NCI-H226 (cell line): ENCODE results near the gene SAA4.
A peak's percentile ranks its signal among the peaks of the same experiment; 100 is the strongest.
"Not testable (repeated sequence)": the region's sequence is repeated elsewhere in the genome, so short reads cannot be mapped to it uniquely, and the experiment has no call there.

ENCODE experiments used
- DNase-seq: peaks from one replicate; pipeline ENCODE4 v3.0.0-alpha.2; 2015

Gene SAA4

GRCh38 chr11:18246379-18247190 is 10.0 kb upstream of the SAA4 start:
- not testable (repeated sequence) for DNase-seq

DNA sequence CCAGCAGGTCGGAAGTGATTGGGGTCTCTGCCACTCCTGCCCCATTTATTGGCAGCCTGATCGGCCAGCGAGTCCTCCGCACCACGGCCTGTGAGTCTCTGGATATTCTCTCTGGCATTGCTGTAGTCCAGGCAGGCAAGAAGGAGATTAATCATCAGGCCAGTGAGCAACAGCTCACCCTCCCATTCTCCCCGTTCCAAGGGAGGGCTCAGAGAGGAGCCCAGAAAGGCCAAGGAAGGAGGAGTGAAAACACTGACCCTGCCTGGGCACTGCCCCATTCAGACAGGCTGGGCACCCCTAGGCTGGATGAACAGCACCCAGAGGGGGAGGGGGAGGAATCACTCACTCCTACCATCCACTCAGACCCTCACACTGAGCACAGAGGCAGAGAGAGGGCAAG is 8.8 kb upstream of the SAA4 start:
- peak; percentile 62 for DNase-seq

DNA sequence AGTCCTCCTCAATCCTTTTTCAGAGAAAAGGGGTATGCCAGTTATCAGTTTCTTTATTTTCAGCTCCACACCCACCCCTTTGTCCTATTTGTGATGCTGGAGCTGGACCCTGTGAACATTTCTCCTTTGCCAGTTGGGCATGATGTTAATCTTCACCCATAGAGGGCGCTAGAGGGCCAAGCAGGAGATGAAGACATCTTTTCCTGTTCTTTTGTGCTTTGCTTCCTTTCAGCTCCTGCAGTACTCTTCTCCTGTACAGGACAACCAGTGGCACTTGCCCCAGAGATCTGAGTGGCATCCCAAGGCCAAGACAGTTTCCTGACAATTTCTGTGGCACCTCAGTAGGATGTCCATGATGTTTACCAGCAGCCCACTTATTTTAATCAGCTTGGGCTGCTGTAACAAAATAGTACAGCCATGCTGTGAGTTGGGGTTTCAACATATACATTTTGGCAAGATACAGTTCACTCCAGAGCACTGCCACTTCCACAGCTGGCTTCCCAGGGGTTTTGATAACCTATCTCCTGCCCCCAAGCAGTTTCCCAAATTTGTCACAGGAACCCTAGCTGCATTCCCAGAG is 7.3 kb upstream of the SAA4 start:
- peak; percentile 40 for DNase-seq

DNA sequence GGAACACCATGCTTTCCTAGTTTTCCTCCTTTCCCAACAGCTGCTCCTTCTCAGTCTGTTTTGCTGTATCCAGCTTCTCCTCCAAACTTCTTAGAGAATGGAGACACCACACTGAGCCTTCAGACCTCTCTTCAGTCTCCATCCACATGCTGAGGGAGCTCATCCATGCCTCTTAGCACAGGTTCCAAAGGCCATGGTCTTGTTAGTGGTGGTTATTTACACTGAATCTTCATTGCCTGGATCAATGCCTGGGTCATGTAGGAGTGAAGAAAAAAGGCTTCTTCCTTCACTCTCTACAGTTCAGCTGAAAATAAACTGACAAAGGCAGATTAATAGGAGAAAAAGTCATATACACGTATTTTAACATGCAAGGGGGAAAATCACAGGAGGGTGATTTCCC is 3.1 kb upstream of the SAA4 start:
- DNase-seq: no peak

DNA sequence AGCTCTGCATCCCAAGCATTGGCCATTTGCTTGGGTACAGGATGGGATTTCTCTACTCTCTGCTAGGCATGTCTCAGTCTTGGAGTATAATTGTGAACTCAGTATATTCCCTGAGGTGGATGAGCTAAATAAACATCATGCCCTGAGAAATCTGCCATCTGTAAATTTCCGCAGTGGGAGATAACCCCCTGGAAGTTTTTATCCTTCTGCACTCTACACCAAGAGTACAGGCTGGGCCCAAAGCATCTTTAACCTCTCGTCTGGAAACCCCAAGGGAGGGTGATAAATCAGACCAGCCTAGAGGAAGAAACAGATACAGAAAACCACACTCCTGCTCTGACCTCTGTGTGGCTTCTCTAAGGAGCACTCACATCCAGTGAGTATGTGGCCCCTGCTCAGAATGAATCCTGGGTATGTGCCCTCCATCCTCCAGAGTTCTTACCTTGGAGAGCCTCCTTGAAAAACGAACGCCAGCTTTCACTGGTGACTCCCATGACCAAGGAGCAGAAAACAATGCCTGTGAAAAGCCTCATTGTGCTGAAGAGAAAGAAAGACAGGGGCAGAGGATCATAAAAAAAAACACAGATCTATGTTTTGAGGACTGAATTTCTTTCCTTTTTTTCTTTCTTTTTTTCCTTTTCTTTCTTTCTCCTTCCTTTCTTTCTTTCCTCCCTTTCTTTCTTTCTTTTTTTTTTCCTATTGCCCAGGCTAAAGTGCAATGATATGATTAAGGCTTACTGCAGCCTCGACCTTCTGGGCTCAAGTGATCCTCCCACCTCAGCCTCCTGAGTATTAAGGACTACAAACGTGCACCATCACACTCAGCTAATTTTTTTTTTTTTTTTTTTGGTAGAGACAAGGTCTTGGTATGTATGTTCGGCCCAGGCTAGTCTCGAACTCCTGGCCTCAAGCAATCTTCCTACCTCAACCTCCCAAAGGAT is 938 bp downstream of the SAA4 start:
- no peak for DNase-seq

DNA sequence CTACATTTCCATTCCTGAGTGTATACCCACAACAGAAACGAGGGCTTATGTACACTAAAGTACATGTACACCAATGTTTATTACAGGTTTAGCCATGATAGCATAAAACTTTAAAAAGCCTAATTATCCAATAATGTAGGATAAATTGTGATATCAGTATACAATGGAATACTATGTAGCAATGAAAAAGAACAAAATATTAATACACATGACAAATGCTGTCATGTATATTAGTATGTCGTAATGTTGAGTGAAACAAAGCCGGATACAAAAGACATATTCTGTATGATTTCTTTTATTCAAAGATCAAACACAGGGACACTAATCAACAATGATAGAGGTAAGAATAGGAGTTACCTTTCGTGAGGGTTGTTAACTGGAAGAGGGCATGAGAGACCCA is 2.7 kb downstream of the SAA4 start:
- DNase-seq: no peak

DNA sequence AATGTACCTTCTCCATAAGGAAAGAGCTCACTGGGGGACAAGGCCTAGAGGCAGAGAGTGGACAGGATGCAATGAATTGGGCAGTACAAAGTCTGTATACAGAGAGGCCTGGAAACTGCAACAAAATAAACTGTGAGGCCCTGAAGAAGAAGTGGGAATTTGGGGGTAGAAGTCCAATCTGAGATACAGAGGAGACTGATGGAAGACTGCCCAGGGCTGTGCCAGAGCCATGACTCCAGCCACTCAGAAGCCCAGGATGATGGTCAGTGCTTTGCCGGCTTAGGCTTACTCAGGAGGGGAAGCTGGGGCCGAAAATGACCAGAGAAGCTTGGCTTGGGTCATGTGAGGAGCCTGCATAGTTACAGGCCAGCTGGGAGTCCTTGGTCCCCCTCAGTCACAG is 5.7 kb downstream of the SAA4 start:
- DNase-seq: no peak

- no peak for DNase-seq
Measured at GRCh38 chr11:18229501-18229900, 7.1 kb downstream of the SAA4 start.

DNA sequence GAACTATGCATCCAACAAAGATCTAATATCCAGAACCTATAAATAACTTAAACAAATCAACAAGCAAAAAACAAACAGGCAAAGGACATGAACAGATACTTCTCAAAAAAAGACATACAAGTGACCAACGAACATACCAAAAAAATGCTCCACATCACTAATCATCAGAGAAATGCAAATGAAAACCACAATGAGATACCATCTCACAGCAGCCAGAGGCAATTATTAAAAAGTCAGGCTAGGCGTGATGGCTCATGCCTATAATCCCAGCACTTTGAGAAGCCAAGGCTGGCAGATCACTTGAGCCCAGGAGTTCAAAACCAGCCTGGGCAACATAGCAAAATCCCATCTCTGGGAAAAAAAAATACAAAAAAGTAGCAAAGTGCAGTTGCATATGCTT is 10.7 kb downstream of the SAA4 start:
- no peak for DNase-seq

GRCh38 chr11:18223591-18224387 is 12.8 kb downstream of the SAA4 start:
- DNase-seq: no peak

DNA sequence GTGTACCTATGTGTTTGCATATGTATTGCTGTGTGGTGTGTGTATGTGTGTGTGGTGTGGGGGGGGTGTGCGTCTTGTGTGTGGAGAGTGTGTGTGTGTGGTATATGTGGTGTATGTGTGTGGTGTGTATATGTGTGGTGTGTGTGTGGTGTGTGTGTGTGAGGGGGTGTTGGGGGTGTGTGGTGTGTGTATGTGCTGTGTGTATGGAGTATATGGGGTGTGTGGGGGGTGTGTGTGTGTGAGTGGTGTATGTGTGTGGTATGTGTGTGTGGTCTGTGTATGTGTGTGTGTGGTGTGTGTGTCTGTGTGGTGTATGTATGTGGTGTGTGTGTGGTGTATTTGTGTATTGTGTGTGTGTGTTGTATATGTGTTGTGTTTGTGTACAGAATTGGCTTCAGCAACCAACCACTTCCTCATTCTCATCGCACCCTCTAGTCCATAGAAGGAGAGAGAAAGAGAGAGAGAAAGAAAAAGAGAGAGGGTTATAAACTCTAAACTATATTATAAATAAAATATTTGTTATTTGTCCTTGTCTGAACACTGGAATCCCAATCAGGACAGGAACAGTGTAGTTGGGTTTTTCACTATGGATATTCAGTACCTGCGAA is 13.7 kb downstream of the SAA4 start:
- DNase-seq: no peak

DNA sequence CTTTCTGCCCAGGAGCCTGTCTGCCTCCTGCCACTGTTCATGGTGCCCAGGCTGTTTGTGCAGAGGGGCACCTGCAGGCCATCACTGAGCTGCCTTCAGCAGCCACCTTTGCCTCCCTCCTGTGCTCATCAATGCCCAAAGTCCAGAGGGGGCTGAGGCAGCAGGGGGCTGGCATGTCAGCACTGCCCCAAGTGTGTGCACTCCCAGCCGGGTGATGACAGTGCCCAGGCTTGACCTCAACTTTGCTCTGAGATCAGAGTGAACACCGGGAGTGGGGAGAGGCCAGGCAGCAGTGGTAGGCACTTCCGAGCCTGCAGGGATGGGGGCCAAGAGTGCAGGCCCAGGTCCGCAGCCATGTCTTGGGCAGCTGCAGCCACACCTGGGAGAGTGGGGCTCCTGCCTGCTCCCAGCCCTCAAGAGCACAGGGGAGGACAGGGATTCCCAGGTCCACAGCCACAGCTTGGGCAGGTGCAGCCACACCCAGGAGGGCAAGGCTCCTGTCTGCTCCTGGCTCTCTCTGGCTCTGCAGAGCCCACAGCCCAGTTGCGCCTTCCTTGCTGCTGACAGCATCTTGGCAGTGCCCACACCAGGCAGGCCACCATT is 15.2 kb downstream of the SAA4 start:
- no peak for DNase-seq

- DNase-seq: no peak
Measured at GRCh38 chr11:18209058-18209457, 27.5 kb downstream of the SAA4 start.

DNA sequence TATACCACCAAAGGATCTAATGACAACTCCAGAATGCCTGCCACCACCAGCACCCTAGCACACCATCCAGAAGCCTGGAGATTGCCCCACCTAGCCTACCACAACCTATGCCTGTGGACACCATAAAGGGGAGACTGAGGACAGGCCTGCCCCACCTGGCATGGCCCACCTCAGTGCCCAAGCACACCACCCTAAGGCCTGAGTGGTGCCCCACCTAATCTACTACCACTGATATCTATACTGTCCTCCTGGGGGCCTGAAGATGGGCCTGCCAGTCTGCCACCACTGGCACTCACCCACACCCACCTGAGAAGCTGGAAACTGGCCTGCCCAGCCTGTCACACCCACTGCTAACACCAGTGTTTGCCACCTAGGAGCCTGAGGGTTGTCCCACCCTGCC is 31.8 kb downstream of the SAA4 start:
- DNase-seq: no peak

DNA sequence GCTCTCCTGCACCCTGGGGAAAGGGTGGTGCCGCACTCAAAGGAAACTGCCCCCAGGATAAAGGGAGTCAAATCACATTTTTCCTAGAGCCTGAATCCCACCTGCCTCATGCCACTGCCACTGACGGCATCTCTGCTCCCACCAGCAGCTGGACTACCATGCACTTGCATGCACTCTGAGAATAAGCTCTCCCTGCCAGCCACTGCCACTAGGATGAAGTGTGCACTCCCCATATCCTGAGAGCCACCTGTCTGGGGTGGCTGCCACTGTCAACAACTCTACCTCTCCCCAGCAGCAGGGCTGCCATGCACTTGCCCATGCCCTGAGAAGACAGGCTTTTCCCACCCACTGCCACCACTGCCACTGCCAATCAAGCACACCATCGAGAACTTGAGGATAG is 32.4 kb downstream of the SAA4 start:
- no peak for DNase-seq

DNA sequence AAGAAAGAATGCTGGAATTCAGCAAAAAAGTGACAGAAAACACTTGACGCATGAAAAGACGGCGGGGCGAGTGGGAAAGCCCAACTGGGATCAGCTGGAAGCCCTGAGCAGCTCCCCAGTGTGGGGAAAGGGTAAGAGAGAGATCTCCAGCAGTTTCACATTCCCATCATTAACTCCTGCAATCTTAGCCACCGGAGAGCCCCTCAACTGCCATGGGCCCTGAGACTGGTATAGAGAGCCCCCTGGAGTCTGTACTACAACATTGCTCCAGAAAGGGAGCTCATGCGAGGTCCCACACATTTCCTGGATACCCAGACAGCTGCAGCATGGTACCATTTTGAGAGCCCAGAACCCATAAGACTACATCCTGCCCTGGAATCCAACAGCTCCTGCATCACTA is 32.9 kb downstream of the SAA4 start:
- DNase-seq: no peak

GRCh38 chr11:18197738-18198137 is 38.9 kb downstream of the SAA4 start:
- DNase-seq: not testable (repeated sequence)

DNA sequence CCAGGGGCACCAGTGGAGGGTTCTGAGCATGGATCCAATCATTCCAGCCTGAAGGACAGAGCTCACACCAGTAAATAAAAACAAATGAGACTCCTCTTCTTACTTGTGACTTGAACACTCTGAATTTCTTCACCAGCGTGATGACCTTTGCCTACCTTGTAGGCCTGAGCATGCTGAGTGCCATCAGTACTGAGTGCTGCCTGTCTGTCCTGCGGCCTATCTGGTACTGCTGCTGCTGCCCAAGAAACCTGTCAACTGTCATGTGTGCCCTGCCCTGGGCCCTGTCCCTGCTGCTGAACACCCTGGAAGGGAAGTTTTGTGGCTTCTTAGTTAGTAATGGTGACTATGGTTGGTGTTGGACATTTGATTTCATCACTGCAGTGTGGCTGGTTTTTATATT is 40.1 kb downstream of the SAA4 start:
- no peak for DNase-seq

DNA sequence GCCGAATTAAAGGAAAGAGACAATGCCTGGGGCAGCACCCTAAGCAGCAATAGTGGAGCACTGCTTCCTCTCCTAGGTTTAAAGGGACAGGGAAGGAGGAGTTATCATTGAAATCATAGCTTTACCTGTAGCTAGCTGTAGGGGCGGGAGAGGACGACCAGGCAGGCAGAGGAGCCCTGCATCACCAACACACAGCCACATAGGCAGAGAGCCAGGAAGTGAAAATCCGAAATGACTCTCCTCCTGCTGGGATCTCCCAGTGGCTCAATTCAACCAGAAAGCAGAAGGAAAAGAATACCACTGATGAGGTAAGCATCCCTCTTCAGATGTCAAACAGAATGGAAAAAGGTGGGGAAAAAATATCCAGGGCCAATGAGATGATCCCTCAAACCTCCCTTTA is 43.6 kb downstream of the SAA4 start:
- DNase-seq: no peak

DNA sequence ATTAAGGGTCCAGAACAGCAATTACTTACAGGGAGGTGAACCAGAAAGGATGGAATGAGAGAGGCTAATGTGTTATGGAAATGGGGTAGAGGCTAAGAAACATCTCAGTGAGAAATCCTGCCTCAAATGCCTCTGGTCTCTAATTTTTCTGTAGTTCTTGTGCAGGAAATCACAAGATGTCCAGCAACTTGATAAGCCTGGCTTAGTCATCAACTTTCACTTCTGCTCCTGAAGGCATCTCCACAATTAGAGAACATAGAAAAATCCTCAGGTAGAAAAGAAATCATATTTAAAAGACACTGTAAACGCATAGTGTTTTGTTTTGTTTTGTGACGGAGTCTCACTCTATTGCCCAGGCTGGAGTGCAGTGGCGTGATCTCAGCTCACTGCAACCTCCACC is 45.2 kb downstream of the SAA4 start:
- DNase-seq: peak; percentile 34

DNA sequence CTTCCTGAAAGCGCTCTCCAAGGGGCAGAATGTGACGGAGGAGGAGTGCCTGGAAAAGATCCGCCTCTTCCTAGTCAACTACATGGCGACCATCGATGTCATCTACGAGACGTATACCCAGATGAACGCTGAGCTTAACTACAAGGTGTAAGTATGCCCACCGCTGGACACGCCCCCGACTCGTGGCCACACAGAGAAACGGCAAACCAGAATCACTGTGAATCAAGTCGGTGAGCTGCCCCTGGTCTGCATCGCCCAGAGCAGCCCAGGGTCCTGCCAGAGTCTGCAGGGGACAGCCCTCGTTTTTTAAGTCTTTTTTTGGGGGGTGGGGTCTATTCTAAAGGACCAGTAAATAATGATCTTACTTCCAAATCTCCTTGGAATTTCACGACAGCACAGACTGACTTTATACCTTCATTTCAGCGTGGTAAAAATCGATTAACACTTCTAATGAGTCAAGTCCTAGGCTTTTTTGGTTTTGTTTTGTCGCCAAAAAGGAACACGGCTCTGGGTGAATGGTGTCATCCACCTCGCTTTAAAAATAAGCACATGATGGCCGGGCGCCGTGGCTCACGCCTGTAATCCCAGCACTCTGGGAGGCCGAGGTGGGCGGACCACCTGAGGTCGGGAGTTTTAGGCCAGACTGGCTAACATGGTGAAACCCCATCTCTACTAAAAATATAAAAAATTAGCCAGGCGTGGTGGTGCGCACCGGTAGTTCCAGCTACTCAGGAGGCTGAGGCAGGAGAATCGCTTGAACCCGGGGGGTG is 46.9 kb downstream of the SAA4 start:
- not testable (repeated sequence) for DNase-seq
